BE2C (cell line): Measurements from ENCODE around the gene MECP2.

Source experiments
- DNase-seq: peaks from one replicate; pipeline ENCODE4 v3.0.0-alpha.2; 2020
- H3K27me3 ChIP-seq: fragments of 250-450 bp; sonication (Bioruptor Pico); 2 replicates; pipeline ENCODE4 v1.5.1; 2020; ENCODE audit warnings: mild to moderate bottlenecking
- H3K36me3 ChIP-seq: fragments of 250-450 bp; sonication (Bioruptor Pico); 2 replicates; pipeline ENCODE4 v1.5.1; 2020; ENCODE audit warnings: mild to moderate bottlenecking
- H3K4me1 ChIP-seq: fragments of 250-450 bp; sonication (Bioruptor Pico); 2 replicates; pipeline ENCODE4 v1.5.1; 2020
- H3K4me3 ChIP-seq: 2 replicates; pipeline ENCODE4 v1.5.1; 2011; ENCODE audit warnings: low read depth, low read length
- H3K9me3 ChIP-seq: fragments of 250-450 bp; sonication (Bioruptor Pico); 2 replicates; pipeline ENCODE4 v1.5.1; 2020
- TF ChIP-seq, protein P1 (sequence below): IDR thresholded peaks from 2 replicates; pipeline ENCODE4 v1.5.1; 2012; ENCODE audit warnings: mild to moderate bottlenecking, low read depth, low read length

Gene MECP2

DNA sequence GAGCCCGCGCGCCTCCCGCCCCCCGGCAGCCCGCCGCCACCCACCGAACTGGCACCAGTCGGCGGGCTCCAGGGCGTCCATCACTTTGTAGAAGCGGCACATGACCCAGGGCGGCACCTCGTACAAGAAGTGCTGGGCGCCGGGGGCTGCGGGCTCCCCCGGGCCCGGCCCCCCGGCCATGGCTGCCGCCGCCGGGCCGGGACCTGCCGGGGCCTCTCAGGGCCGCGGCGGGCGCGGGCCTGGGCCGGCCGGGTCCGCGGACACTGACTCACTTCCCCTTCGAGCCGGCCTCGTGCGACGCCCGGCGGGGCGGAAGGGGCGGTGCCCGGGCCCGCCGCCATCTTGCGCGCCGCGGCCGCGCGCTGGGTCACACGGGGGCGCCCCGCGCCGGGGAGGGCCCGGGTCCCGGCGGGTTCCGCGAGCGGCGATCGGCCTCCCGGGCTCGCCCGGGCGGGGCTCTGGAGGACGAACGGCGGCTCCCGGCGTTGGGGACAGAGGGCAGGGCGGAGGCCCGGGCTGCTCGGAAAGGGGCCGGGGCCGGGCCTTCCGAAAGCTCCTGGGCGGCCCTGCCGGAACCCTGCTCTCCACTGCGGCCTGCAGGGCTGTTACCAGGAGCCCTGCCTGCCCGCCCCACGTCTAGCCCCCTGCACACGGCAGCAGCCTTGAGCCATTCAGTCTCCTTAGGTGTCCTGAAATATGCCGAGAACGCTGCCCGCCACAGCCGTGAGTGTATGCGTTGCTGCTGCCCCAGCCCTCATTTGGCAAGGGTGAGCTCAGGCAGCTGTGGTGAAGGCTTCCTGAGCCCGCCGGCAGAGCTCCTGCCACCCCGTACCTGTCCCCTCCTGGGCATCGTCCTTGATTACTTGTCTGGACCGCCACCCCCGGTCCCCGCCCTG, 77.6 kb downstream of the MECP2 start, which contains the start of gene IRAK1:
IRAK1 (minus strand) TSS at position 270 of the 896 bp plus-strand sequence; CDS start at position 180, 90 bp downstream.
- peaks cover 10% of the 10 kb centered on the region; the same call in 1 of the 2 replicates for H3K4me1 ChIP-seq
- peak; percentile 65 for DNase-seq
- no peaks in the 10 kb centered on the region for H3K9me3 ChIP-seq
- H3K4me3 ChIP-seq = peak within 1 kb of the TSS; percentile 66
- no peaks in the 10 kb centered on the region for H3K27me3 ChIP-seq
- TF ChIP-seq, protein P1, sequence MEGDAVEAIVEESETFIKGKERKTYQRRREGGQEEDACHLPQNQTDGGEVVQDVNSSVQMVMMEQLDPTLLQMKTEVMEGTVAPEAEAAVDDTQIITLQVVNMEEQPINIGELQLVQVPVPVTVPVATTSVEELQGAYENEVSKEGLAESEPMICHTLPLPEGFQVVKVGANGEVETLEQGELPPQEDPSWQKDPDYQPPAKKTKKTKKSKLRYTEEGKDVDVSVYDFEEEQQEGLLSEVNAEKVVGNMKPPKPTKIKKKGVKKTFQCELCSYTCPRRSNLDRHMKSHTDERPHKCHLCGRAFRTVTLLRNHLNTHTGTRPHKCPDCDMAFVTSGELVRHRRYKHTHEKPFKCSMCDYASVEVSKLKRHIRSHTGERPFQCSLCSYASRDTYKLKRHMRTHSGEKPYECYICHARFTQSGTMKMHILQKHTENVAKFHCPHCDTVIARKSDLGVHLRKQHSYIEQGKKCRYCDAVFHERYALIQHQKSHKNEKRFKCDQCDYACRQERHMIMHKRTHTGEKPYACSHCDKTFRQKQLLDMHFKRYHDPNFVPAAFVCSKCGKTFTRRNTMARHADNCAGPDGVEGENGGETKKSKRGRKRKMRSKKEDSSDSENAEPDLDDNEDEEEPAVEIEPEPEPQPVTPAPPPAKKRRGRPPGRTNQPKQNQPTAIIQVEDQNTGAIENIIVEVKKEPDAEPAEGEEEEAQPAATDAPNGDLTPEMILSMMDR = no peak
- peaks cover 25% of the 10 kb centered on the region for H3K36me3 ChIP-seq

DNA sequence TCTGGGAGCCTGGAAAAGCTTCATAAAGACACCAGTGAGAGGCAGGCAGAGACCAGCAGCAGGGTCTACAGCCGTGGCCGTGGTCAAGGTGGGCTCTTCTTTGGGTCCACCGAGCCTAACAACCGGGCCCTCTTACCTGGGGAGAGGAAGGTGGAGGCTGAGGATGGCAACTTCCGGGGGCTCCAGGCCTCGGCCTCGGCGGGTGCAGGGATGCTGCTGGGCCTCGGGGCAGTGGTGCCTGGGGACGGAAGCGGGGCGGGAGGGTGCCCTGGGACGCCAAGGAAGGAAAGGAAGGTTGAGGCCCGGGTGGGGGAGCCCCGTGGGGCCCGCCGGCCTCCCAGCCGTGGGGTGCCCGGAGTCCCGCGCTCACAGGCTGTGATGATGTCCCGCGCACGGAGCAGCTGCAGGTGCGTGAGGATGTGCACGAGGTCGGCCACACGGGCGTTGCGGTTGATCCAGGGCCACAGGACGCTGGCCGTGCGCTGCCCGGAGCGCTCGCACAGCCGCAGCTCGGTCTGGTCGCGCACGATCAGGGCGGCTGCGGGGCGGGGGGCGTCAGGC, 78.4 kb downstream of the MECP2 start:
- Histone ChIP-seq H3K27me3 (no peaks in the 10 kb centered on the region), H3K36me3 (peaks cover 27% of the 10 kb centered on the region), H3K4me1 (peaks cover 10% of the 10 kb centered on the region; the same call in 1 of the 2 replicates), H3K4me3 (peak overlapping the region; percentile 66), H3K9me3 (no peaks in the 10 kb centered on the region)
- TF ChIP-seq, protein P1 = no peak
- no peak for DNase-seq

DNA sequence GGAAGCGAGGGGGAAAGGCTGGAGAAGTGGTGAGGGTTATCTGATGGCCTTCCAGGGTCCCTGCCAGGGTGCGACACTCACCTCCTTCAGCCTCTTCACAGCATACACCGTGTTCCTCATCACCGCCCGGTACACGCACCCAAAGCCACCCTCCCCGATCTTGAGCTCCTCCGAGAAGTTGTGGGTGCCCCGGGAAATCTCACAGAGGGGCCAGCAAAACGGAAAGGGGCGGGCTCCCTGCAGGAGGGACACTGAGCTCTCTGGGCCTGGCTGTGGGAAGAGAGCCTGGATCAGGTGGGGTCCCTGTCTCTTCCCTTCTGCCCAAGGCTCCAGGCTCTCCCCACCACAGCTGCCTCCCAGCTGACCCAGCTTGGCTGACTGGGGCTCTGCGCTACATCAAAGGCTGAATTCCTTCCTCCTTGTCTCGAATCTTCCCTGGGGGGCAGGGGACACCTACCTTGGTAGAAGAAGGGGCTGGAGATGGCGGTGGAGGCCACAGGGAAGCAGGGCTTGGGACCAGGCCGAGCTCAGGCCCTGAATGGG, 78.9 kb downstream of the MECP2 start:
- Histone ChIP-seq H3K36me3 (peaks cover 27% of the 10 kb centered on the region), H3K9me3 (no peaks in the 10 kb centered on the region), H3K4me3 (peak overlapping the region; percentile 66), H3K27me3 (no peaks in the 10 kb centered on the region), H3K4me1 (peaks cover 10% of the 10 kb centered on the region; the same call in 1 of the 2 replicates)
- TF ChIP-seq, protein P1 = no peak
- no peak for DNase-seq

DNA sequence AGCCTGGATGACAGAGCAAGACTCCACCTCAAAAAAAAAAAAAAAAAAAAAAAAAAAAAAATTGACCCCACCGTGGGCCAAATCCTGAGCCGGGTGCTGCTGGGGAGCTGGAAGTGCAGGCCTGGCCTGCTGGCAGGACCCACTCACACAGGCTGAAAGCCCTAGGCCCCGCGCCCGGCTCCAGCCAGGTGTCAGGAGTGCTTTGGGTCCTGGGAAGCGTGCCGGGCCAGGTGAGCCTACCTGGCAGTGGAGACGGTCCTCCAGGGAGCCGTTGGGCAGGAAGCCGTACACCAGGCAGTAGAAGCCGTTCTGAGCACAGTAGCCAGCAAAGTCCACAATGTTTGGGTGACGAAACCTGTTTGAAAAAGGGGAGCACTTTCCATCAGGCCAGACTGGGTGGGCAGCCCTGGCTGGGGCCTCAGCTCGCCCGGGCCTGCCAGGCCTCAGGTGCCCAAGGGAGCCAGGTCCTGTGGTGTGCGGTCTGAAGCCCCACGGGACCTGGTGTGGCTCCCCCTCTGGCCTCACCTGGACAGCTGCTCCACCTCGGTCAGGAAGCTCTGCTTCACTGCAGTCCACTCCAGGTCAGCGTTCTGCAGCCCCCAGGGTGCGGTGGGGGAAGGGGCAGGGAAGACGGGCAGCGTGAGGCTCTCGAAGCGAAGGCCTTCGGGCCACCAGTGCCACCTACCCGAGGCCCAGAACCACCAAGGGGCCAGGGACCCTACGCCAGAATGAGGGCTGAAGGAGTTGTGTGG, 79.6 kb downstream of the MECP2 start:
- H3K4me1 ChIP-seq = peaks cover 10% of the 10 kb centered on the region; the same call in 1 of the 2 replicates
- no peaks in the 10 kb centered on the region for H3K27me3 ChIP-seq
- TF ChIP-seq, protein P1 = no peak
- peak overlapping the region; percentile 66 for H3K4me3 ChIP-seq
- no peak for DNase-seq
- no peaks in the 10 kb centered on the region for H3K9me3 ChIP-seq
- peaks cover 32% of the 10 kb centered on the region for H3K36me3 ChIP-seq

DNA sequence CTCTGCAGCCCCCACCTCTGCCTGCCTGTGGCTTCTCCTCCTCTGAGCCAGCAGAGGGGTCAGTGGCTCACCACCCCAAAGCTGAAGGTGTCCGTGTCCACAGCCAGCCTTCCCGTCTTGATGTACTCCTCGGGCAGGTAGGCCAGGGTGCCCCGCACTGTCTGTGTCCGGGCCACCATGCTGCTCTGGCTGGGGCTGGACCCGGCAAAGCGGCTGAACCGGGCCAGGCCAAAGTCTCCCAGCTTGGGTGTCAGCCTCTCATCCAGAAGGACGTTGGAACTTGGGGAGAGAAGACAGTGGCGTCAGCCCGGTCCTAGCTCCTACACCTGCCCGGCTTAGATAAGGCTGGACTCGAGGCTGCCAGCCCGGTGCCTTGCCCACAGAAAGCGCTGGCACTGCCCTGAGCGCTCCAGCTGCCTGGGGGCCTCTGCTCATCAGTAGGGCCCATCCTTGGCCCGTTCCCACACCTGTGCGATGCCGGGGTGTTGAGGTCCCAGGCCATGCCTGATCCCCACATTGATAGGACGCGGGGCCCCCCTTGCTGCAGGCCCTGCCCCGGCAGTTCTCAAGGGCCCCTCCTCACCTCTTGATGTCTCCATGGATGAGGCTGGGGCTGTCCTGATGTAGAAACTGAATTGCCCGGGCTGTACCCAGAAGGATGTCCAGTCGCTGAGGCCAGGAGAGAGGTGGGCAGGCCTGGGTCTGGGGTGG, 81.0 kb downstream of the MECP2 start:
- H3K4me3 ChIP-seq = no peak overlapping the region
- no peaks in the 10 kb centered on the region for H3K9me3 ChIP-seq
- H3K4me1 ChIP-seq = peaks cover 10% of the 10 kb centered on the region; the same call in 1 of the 2 replicates
- peaks cover 47% of the 10 kb centered on the region for H3K36me3 ChIP-seq
- DNase-seq = no peak
- TF ChIP-seq, protein P1 = no peak
- H3K27me3 ChIP-seq = no peaks in the 10 kb centered on the region
